ENCODE results near the gene SCGB1A1. TPM values are rescaled to one million over a fixed set of nuclear protein-coding genes. Genes with fewer than 3 reads are reported as not detected.

The SCGB1A1 gene
- total and polyA plus RNA-seq, 2 of the 13 experiments (the other 11 are each of a cell fraction or from before 2014, with no cell fraction given), result not detected

DNA sequence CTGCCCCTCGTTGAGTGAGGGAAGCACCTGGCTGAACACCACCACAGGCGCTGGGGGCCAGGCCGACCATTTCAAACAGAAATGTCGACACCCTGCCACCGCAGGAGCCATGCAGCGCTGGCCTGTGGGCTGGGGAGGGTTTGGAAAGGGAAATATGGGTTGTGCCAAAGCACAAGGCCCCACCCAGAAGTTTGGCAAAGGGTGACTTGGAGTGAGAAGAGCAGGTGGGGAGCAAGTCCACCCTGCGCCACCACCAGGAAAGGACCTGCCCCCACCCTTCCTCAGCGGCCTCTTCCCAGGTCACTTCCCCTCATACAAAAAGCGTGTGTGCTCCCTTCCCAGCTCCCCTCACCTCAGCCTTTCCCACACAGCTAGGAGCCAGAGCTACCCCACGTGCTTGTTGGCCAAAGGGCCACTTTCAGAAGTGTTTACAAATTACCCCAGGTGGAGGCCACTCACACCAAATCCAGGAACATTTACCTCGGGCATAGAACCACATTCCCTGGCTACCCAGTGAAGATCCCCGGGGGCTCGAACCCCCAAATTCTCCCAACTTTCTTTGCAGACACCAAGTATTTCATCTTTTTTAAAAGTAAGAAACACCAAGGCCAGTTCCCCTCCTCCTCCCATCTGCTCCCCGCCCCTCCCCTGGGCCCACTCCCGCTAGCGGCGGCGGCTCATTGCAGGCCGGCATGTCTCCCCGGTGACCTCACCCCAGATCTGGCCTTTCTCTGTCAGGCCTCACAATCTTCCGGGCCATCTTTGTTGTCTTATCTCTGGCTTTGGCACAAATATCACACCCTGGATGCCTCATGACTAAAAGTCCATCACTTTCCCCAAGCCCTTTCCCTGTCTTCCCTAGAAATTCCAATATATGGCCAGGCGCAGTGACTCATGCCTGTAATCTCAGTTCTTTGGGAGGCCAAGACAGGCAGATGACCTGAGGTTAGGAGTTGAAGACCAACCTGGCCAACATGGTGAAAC is 20.5 kb upstream of the SCGB1A1 start (continued):
- TF ChIP-seq ZFP90 (CRISPR knock-in tag; IDR thresholded peaks at IDR 0.05; ENCODE audit: borderline replicate concordance) (no peak), TBX2 (CRISPR knock-in tag; IDR thresholded peaks at IDR 0.05; ENCODE audit: borderline replicate concordance) (peak; percentile 39; the same call in 1 of the 2 replicates), ZKSCAN1 (IDR thresholded peaks at IDR 0.05; ENCODE audit: low read length) (no peak), ZSCAN29 (CRISPR knock-in tag; conservative IDR thresholded peaks at IDR 0.05) (no peak), ZNF564 (CRISPR knock-in tag; IDR thresholded peaks at IDR 0.05) (0 out of 2 replicates have a peak, but pooled peaks have one; percentile 49), MYPOP (CRISPR knock-in tag; IDR thresholded peaks at IDR 0.05) (0 out of 2 replicates have a peak, but pooled peaks have one; percentile 39), ZNF331 (CRISPR knock-in tag; IDR thresholded peaks at IDR 0.05) (no peak), PATZ1 (CRISPR knock-in tag; IDR thresholded peaks at IDR 0.05) (0 out of 2 replicates have a peak, but pooled peaks have one; percentile 33), SALL2 (CRISPR knock-in tag; IDR thresholded peaks at IDR 0.05) (0 out of 2 replicates have a peak, but pooled peaks have one; percentile 33), ATF2 (CRISPR knock-in tag; IDR thresholded peaks at IDR 0.05) (0 out of 2 replicates have a peak, but pooled peaks have one; percentile 34), MXI1 (IDR thresholded peaks at IDR 0.05; ENCODE audit: borderline replicate concordance, low read depth, low read length) (peak; percentile 51; the same call in 1 of the 3 replicates)
- TF ChIP-seq, protein P1, sequence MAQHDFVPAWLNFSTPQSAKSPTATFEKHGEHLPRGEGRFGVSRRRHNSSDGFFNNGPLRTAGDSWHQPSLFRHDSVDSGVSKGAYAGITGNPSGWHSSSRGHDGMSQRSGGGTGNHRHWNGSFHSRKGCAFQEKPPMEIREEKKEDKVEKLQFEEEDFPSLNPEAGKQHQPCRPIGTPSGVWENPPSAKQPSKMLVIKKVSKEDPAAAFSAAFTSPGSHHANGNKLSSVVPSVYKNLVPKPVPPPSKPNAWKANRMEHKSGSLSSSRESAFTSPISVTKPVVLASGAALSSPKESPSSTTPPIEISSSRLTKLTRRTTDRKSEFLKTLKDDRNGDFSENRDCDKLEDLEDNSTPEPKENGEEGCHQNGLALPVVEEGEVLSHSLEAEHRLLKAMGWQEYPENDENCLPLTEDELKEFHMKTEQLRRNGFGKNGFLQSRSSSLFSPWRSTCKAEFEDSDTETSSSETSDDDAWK (CRISPR knock-in tag; IDR thresholded peaks at IDR 0.05), result no peak
- TF ChIP-seq, protein P2, sequence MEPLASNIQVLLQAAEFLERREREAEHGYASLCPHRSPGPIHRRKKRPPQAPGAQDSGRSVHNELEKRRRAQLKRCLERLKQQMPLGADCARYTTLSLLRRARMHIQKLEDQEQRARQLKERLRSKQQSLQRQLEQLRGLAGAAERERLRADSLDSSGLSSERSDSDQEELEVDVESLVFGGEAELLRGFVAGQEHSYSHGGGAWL (CRISPR knock-in tag; IDR thresholded peaks at IDR 0.05), result 0 out of 2 replicates have a peak, but pooled peaks have one; percentile 20
- TF ChIP-seq, protein P3, sequence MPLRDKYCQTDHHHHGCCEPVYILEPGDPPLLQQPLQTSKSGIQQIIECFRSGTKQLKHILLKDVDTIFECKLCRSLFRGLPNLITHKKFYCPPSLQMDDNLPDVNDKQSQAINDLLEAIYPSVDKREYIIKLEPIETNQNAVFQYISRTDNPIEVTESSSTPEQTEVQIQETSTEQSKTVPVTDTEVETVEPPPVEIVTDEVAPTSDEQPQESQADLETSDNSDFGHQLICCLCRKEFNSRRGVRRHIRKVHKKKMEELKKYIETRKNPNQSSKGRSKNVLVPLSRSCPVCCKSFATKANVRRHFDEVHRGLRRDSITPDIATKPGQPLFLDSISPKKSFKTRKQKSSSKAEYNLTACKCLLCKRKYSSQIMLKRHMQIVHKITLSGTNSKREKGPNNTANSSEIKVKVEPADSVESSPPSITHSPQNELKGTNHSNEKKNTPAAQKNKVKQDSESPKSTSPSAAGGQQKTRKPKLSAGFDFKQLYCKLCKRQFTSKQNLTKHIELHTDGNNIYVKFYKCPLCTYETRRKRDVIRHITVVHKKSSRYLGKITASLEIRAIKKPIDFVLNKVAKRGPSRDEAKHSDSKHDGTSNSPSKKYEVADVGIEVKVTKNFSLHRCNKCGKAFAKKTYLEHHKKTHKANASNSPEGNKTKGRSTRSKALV (CRISPR knock-in tag; IDR thresholded peaks at IDR 0.05), result no peak
- TF ChIP-seq, protein P4, sequence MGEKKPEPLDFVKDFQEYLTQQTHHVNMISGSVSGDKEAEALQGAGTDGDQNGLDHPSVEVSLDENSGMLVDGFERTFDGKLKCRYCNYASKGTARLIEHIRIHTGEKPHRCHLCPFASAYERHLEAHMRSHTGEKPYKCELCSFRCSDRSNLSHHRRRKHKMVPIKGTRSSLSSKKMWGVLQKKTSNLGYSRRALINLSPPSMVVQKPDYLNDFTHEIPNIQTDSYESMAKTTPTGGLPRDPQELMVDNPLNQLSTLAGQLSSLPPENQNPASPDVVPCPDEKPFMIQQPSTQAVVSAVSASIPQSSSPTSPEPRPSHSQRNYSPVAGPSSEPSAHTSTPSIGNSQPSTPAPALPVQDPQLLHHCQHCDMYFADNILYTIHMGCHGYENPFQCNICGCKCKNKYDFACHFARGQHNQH (CRISPR knock-in tag; IDR thresholded peaks at IDR 0.05), result no peak
